NCI-H2196 (cell line): Measurements from ENCODE around the gene RAB24.
"Not testable (repeated sequence)": the region's sequence is repeated elsewhere in the genome, so short reads cannot be mapped to it uniquely, and the experiment has no call there.

Source experiments
- DNase-seq: peaks from one replicate; lab custom pipeline; 2025; ENCODE audit not compliant: unreplicated experiment; lab: John Stamatoyannopoulos, UW

RAB24 gene

GRCh38 chr5:177303121-177303924, at the start of gene RAB24, which contains the start of gene PRELID1:
TSS of gene RAB24 (minus strand) at chr5:177303719. CDS start at chr5:177303288, 431 bp downstream.
TSS of gene PRELID1 (plus strand) at chr5:177303799. CDS start at chr5:177303986, 187 bp downstream.
- peak; percentile 89 for DNase-seq

- no peak for DNase-seq
These were observed 49.6 kb upstream of the RAB24 start for GRCh38 chr5:177353093-177353492.

- peak; percentile 95 for DNase-seq
These were observed 48.1 kb upstream of the RAB24 start, which contains the start of gene LMAN2 for GRCh38 chr5:177351392-177352329. TSS of gene LMAN2 (minus strand) at chr5:177351668. CDS start at chr5:177351647, 21 bp downstream.

- DNase-seq, result no peak
These were observed 47.4 kb upstream of the RAB24 start for GRCh38 chr5:177350776-177351391.

- no peak for DNase-seq
These were observed 46.2 kb upstream of the RAB24 start for GRCh38 chr5:177349762-177350161.

- DNase-seq, result no peak
These were observed 45.8 kb upstream of the RAB24 start for GRCh38 chr5:177349362-177349647.

GRCh38 chr5:177347699-177348098, 44.2 kb upstream of the RAB24 start:
- no peak for DNase-seq

- DNase-seq, result no peak
These were observed 43.3 kb upstream of the RAB24 start for GRCh38 chr5:177346820-177347219.

GRCh38 chr5:177344891-177345290, 41.4 kb upstream of the RAB24 start:
- DNase-seq, result no peak

- no peak for DNase-seq
These were observed 40.3 kb upstream of the RAB24 start for GRCh38 chr5:177343777-177344176.

GRCh38 chr5:177343000-177343399, 39.5 kb upstream of the RAB24 start:
- not testable (repeated sequence) for DNase-seq

GRCh38 chr5:177339107-177339638, 35.7 kb upstream of the RAB24 start:
- DNase-seq, result peak; percentile 30

GRCh38 chr5:177338251-177339106, 35.0 kb upstream of the RAB24 start:
- DNase-seq, result no peak

- DNase-seq, result no peak
These were observed 33.3 kb upstream of the RAB24 start for GRCh38 chr5:177336603-177337494.

- peak; percentile 34 for DNase-seq
These were observed 32.6 kb upstream of the RAB24 start for GRCh38 chr5:177336112-177336511.

GRCh38 chr5:177335701-177336065, 32.2 kb upstream of the RAB24 start:
- DNase-seq, result no peak

GRCh38 chr5:177334781-177335700, 31.5 kb upstream of the RAB24 start:
- no peak for DNase-seq

- DNase-seq, result no peak
These were observed 30.6 kb upstream of the RAB24 start for GRCh38 chr5:177334155-177334551.
